ENCODE data around the gene MAML2.

DNA sequence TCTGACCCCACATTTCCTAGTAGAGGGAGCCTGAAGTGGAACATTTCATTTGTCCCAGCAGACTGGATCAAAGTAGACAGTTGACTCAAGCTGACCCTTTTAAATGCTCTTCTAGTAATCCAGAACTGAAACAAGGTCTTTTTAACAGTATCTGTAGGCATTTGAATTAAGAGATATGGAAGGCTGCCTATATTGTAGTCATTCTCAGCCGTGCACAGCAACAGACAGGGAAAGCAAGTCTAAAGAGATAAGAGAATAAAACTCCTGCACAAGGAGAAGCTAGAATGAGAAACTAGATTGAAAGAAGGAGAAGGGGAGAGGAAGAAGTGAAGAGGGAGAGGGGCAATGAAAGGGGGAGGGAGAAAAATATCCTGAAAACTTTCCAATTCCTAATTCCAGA lies 238.5 kb downstream of the MAML2 start:
- TF ChIP-seq, protein P1, sequence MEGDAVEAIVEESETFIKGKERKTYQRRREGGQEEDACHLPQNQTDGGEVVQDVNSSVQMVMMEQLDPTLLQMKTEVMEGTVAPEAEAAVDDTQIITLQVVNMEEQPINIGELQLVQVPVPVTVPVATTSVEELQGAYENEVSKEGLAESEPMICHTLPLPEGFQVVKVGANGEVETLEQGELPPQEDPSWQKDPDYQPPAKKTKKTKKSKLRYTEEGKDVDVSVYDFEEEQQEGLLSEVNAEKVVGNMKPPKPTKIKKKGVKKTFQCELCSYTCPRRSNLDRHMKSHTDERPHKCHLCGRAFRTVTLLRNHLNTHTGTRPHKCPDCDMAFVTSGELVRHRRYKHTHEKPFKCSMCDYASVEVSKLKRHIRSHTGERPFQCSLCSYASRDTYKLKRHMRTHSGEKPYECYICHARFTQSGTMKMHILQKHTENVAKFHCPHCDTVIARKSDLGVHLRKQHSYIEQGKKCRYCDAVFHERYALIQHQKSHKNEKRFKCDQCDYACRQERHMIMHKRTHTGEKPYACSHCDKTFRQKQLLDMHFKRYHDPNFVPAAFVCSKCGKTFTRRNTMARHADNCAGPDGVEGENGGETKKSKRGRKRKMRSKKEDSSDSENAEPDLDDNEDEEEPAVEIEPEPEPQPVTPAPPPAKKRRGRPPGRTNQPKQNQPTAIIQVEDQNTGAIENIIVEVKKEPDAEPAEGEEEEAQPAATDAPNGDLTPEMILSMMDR (IDR thresholded peaks at IDR 0.05), result no peak
- TF ChIP-seq POLR2A (IDR thresholded peaks at IDR 0.05), result no peak
